ENCODE results near the gene LARGE1. TPM values are rescaled to one million over a fixed set of nuclear protein-coding genes. Genes with fewer than 3 reads are reported as not detected.

LARGE1 gene
- total and polyA plus RNA-seq, 2 of the 8 experiments (the other 6 are each of a cell fraction or from before 2014, with no cell fraction given): 43.7 to 83.0 TPM

DNA sequence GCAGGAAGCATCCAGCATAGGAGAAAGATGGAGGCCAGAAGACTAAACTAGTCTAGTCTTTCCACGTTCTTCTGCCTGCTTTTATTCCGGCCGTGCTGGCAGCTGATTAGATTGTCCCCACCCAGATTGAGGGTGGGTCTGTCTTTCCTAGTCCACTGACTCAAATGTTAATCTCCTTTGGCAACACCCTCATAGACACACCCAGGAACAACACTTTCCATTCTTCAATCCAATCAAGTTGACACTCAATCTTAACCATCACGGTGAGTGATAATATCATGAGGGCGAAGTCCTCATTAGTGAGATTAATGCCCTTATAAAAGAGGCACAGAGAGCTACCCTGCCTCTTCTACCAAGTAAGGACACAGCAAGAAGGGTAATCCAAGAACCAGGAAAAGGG lies 424.2 kb downstream of the LARGE1 start:
- H3K4me3 ChIP-seq (ENCODE audit: extremely low read depth in 1 of 4, insufficient read depth in 2 of 4, low read depth in 3 of 4, low read length in 4 of 4): no peak overlapping the region
- H3K79me2 ChIP-seq (ENCODE audit: control insufficient read depth in 1 of 2, insufficient read depth in 2 of 2, low read length in 2 of 2): no peaks in the 10 kb centered on the region; a peak in 1 of 4 replicates
- peaks cover 3 to 9% (median 6%) of the 10 kb centered on the region in 4 experiments for H3K4me1 ChIP-seq (replicated peaks in 1 of 4; ENCODE audit: control insufficient read depth in 3 of 4, insufficient read depth in 4 of 4, low read length in 3 of 4)
- FAIRE-seq (no peak), DNase-seq (ENCODE audit: low read depth in 1 of 2, low spot score in 2 of 2) (no peak)
- H4K20me1 ChIP-seq (replicated peaks in 1 of 2; ENCODE audit: control insufficient read depth in 1 of 2, insufficient read depth in 2 of 2, low read length in 2 of 2): peaks cover 2 to 6% of the 10 kb centered on the region in 2 experiments
- no peak overlapping the region for H3K18ac ChIP-seq (ENCODE audit: extremely low read depth, low read length)
- ChIA-PET CTCF (ENCODE audit: partially characterized antibody) (interaction anchor here (0.8 kb wide), 2 partner anchors 28 to 224 kb away, joined by 3 read pairs; no protein-coding TSS in a partner anchor), POLR2A (ENCODE audit: partially characterized antibody) (no interaction called here)
- H3K79me1 ChIP-seq (ENCODE audit: low read depth, low read length): no peaks in the 10 kb centered on the region
- H4K5ac ChIP-seq (ENCODE audit: insufficient read length, low read depth, low read length): no peak overlapping the region
- H3K14ac ChIP-seq (ENCODE audit: insufficient read length): no peak overlapping the region
- H4K8ac ChIP-seq (ENCODE audit: extremely low read depth, insufficient read depth, low read length): no peak overlapping the region
- no peak overlapping the region for H3K23ac ChIP-seq (ENCODE audit: insufficient read length)
- no peak overlapping the region for H3K4ac ChIP-seq (replicated peaks; ENCODE audit: insufficient read length, low read depth, low read length)
- no peak overlapping the region for H2BK5ac ChIP-seq (ENCODE audit: low read depth, low read length)
- H3K56ac ChIP-seq (replicated peaks; ENCODE audit: insufficient read length, low read depth, low read length): no peak overlapping the region
- H3K23me2 ChIP-seq (ENCODE audit: low read depth, low read length): no peaks in the 10 kb centered on the region
- H2BK12ac ChIP-seq (ENCODE audit: low read depth, low read length): no peak overlapping the region
- no peak overlapping the region for H2AFZ ChIP-seq (ENCODE audit: low read length)
- H4K91ac ChIP-seq (replicated peaks; ENCODE audit: insufficient read length, low read length): no peak overlapping the region
- H3K9me3 ChIP-seq (ENCODE audit: insufficient read depth in 2 of 2, low read depth in 1 of 2, low read length in 1 of 2): no peaks in the 10 kb centered on the region
- 92% methylated on average over 5 of the region's 5 CpGs; no CpG with 5 or more reads in 1 of the 2 experiments for WGBS, 2 experiments (ENCODE audit: extremely low coverage in 1 of 2, insufficient coverage in 1 of 2, insufficient read length in 1 of 2, insufficient replicate concordance in 2 of 2, low coverage in 1 of 2, low lambda C conversion rate in 2 of 2, missing lambda C conversion rate in 1 of 2)
- H2BK120ac ChIP-seq (replicated peaks; ENCODE audit: low read depth, low read length): no peak overlapping the region
- H2BK15ac ChIP-seq (ENCODE audit: low read length): no peak overlapping the region
- no peak overlapping the region for H3K27ac ChIP-seq (ENCODE audit: low read depth, low read length)
- no peak overlapping the region for H3K9ac ChIP-seq (replicated peaks in 1 of 4; ENCODE audit: extremely low read depth in 1 of 4, low read depth in 3 of 4, low read length in 3 of 4)
- H3K36me3 ChIP-seq (ENCODE audit: control insufficient read depth in 2 of 4, insufficient read depth in 4 of 4, low read length in 3 of 4): no peaks in the 10 kb centered on the region
- H3K4me2 ChIP-seq (ENCODE audit: insufficient read depth in 1 of 2, low read depth in 2 of 2, low read length in 2 of 2): no peak overlapping the region
- H2AK5ac ChIP-seq (ENCODE audit: low read depth, low read length): no peak overlapping the region
- H3K27me3 ChIP-seq (replicated peaks in 1 of 4; ENCODE audit: control insufficient read depth in 3 of 4, extremely low read depth in 1 of 4, insufficient read depth in 3 of 4, low read length in 3 of 4): no peaks in the 10 kb centered on the region
- no peak for TF ChIP-seq CBX8 (IDR thresholded peaks at IDR 0.05; ENCODE audit: borderline replicate concordance, low read depth, low read length)
- no peak for TF ChIP-seq HDAC6 (IDR thresholded peaks at IDR 0.05; ENCODE audit: low read depth, low read length)
- no peak for TF ChIP-seq NANOG (IDR thresholded peaks at IDR 0.05; ENCODE audit: insufficient read depth, low read depth, low read length, poor library complexity, severe bottlenecking)
- TF ChIP-seq GABPA (IDR thresholded peaks at IDR 0.05; ENCODE audit: borderline replicate concordance, insufficient read depth, low read length): no peak
- no peak for TF ChIP-seq RAD21 (IDR thresholded peaks at IDR 0.05 in 1 of 2, conservative IDR thresholded peaks at IDR 0.05 in 1 of 2; ENCODE audit: low read depth in 2 of 2, low read length in 2 of 2)
- no peak for TF ChIP-seq POLR2AphosphoS5 (IDR thresholded peaks at IDR 0.05; ENCODE audit: low read depth, low read length)
- H2BK20ac ChIP-seq (ENCODE audit: low read length): no peak overlapping the region
